Caki2 (cell line): ENCODE measurements around the gene CHPF2. TPM values are rescaled to one million over a fixed set of nuclear protein-coding genes. Genes with fewer than 3 reads are reported as not detected.

ENCODE experiments used
- DNase-seq: peaks from one replicate; pipeline ENCODE4 v3.0.0-alpha.2; 2015; ENCODE audit warnings: low read depth
- in situ Hi-C: cut with HindIII; loops from 2 replicates; pipeline ENCODE4 v1.10.0; 2016; ENCODE audit warnings: low sequenced_read_pairs, low pct_unique_long_range_greater_than_20kb, mixed read lengths
- total RNA-seq: library from RNA; depleted of rRNA; stranded (reverse); fragments of >200 nt; shearing (Covaris generic); gene quantifications from 2 replicates; pipeline ENCODE4 v1.2.3, GENCODE V29; 2014; ENCODE audit warnings: low replicate concordance

The CHPF2 gene
- total RNA-seq, 1 experiment from 2014 or later = 38.2 TPM

DNA sequence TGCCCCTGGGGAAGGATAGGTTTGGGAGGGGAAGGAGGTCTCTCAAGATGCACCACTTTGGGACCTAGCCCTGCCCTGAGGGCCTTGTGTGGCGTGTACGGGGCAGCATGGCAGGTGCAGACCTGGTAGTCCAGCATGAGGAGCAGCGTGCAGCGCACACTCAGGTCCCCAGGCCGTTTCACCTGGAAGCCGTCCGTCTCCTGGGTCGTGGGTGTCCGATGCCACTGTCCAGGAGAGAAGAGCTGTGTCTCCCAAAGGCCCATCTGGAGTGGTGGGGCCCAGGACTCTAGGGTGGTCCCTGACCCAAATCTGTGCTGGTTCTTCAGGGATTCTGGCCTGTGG lies 9.4 kb downstream of the CHPF2 start:
- in situ Hi-C loops = no loop called here
- no peak for DNase-seq

DNA sequence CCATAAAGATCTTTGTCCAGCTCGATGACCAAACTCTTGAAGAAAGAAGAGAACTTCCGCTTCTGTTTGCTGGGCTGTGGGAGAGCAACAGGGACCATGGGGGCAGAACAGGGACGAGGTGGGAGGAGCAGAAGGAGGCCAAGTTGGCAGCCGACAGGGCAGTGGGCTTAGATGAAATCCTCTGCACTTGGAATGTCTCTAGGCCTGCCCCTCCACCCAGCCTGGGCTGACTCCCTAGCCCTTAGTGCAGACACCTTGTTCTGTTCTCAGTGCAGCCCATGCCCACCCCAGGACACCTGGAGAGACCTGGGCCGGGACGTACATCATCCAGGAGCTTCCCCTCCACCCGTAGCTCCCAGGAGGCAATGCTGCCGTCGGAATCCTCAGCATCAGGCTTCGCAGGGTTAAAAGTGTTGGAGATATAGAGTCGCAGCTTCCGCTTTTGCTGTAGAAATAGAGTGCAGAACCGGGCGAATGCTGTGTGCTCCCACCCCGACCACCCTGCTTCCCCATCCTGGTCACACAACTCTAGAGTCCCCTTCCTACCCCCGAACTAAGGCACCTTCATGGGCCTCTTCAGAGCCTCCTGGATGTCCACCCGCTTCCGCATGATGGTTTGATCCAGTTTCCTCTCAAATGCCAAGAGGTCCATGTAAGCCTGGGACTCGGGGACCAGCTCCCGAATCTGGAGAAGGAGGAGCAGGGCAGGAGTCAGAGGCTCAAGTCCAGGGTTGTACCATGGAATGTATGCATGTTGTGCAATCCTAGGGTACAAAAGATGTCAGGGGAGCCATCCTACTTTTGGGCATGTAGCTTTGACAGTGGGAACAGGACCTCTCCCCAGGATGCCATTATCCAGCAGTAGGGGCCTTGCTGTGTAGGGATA lies 10.1 kb downstream of the CHPF2 start:
- no peak for DNase-seq
- in situ Hi-C loops = no loop called here

GRCh38 chr7:151243045-151243349 lies 10.7 kb downstream of the CHPF2 start:
- in situ Hi-C loops = no loop called here

GRCh38 chr7:151243408-151244195 lies 11.3 kb downstream of the CHPF2 start:
- in situ Hi-C loops = no loop called here
- DNase-seq = no peak

More at GRCh38 chr7:151243045-151243349, 10.7 kb downstream of the CHPF2 start:
- no peak for DNase-seq

GRCh38 chr7:151244196-151244840 lies 12.0 kb downstream of the CHPF2 start:
- no peak for DNase-seq
- in situ Hi-C loops = no loop called here

DNA sequence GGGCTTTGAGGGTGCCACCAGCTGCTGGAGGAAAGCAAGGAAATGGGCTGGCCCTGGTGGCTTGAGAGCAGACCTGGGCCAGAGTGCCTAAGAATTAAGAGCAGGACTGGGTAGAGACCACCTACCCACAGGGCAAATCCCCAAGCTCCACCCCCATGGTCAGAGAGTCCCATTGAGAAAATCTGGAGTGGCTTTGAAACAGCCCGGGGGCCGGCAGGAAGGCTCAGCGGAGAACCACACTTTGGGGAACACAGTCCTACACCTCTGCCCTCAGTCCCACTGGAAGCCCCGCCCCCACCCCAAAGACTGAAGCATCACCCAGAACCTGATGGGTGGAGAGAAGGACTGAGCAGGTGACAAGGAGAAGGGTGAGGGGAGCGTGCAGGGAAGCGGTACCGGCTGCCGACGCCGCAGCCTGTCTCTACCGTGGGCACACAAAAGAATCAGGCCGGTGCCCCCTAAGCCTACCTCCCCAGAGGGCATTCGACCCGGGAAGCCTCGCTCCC lies 12.6 kb downstream of the CHPF2 start:
- in situ Hi-C loops = no loop called here
- no peak for DNase-seq

DNA sequence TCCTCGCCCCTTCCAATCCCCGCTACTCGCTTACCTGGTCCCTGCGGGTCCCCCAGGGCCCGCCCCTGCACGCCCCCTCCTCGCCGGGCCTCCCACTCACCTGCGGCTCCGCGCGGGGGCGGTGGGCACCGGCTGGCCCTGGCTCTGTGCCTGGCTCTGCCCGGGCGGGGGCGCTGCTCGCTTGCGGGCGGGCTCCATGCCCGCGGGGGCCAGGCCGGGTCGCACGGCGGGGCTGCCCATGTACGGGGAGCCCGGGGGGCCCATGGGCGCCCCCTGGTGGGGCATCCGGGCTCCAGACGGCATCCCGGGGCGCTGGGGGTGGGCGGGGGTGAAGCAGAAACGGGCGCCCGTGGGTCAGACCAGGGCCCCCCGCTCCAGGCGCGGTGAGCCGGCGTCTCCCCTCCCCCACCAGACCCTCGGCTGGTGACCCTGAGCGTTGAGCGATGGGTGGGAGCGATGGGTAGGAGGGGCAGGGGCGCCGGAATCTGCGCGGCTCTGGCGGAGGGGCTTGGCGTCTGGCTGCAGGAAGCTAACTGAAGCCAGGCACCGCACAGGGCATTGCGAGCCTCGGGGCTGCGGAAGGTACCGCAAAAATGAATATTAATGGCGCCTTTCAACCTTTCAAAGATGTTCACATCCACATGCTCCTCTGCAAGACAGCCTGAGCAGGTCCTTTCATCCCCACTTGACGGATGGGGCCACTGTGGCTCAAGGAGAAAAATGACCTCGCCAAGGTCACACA lies 13.2 kb downstream of the CHPF2 start:
- in situ Hi-C loops = no loop called here
- no peak for DNase-seq

- in situ Hi-C loops = no loop called here
Measured at GRCh38 chr7:151246102-151246850, 14.0 kb downstream of the CHPF2 start.

GRCh38 chr7:151246851-151247580 lies 14.7 kb downstream of the CHPF2 start:
- no peak for DNase-seq

More at GRCh38 chr7:151246102-151246850, 14.0 kb downstream of the CHPF2 start:
- DNase-seq = no peak

DNA sequence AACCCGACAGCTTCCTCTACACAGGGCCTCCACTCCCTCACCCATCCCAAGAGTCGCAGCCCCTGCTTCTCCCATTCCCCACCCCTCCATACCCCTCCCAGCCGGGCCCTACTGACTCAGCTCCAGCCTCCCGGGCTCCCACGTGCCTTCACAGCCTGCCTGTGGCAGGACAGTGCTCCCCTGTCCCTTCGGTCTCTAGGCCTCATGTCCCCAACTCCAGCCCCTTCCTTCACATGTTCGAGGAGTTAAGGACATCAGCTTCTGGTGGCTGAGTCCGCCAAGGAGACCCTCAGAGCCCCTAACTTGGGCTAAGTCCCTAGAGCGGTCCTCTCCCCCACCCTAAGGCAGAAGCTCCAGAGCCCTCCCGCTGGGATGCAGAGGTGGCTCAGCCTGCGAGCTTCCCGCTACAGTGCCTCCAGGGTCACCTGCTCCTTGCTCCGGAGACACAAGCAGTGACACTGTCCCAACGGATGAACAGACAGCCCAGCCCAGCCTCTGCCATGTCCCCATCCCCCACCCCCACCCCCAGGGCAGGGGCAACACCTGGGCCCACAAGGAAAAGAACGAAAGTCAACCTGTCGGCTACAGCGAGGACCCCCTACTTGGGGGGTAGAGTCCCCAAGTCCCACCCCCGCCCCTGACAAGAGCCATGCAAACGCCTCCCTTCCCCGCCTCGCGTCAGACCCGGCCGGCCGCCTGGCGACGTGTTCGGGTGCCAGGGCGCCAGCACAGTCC lies 15.5 kb downstream of the CHPF2 start:
- in situ Hi-C loops = no loop called here
- DNase-seq = peak; percentile 49

More at GRCh38 chr7:151246851-151247580, 14.7 kb downstream of the CHPF2 start:
- in situ Hi-C loops = no loop called here

DNA sequence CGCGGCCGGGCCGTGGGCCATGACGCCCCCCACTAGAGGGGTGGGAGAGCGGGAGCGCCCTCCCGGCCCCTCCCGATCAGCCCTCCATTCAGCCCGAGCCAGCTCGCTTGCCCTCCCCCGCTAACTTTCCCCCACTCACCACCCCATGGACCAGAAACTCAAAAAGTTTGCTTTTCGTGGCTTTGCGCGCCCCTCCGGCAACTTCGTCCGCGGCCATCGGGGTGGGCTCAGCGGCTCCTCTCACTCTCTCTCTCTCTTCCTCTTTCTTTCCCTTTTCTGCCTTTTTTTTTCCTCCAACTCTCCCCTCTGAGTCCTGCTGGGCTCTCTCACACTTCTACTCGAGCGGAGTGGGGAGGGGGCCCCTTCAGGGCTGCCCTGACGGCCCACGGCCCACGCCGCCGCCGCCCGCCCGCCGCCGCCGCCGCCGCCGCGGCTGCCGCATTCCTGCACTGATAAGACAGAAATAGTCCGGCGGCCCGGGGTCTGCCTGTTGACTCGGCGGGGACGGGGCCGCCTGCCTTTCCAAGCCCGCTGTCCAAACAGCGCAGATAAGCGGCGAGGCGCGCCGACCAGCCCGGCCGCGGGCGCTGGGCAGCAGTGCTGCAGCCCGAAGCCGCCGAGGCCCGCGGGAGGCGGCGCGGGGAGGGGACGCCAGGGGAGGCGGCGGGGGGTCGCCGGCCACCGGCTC lies 16.2 kb downstream of the CHPF2 start, which contains the start of gene SMARCD3:
SMARCD3 (minus strand) TSS at position 349 of the 688 bp plus-strand sequence; CDS start at position 217, 132 bp downstream.
- in situ Hi-C loops = no loop called here
- DNase-seq = peak; percentile 56

DNA sequence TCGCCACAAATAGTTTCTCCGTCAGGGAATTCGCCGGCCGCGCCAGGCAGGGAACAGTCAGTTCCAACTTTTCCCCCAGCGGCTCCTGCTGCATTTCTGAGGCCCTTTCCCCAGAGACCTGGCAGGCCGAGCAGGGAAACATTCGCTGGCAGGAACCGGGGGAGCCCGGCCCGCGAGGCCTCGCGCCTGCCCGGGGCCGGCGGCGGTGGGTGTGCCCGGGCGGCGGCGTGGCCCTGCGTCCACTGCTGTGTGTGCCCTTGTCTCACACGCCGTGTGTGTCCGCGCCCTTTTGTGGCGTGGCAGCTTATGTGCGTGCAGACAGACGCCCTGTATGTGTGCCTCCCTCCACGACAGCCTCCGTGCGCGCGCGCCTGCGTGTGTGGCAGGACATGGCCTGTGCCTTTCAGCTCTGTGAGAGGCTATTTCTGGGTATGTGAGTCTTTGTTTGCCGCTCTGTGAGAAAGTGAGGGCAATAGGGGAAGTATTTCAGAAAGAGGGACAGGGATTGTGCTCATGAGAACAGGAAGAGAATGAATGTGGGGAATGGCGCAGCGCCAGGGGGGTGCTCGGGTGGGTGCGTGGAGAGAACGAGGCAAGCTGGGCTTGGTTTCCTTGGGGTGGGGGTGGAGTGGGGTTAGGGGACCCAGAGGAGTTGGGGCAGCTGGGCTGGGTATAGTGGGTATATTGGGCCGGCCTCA lies 16.9 kb downstream of the CHPF2 start:
- peak; percentile 66 for DNase-seq
- in situ Hi-C loops = no loop called here

GRCh38 chr7:151249732-151250072 lies 17.4 kb downstream of the CHPF2 start:
- in situ Hi-C loops = no loop called here
- peak; percentile 61 for DNase-seq

- DNase-seq = no peak
- in situ Hi-C loops = no loop called here
Measured at GRCh38 chr7:151250181-151251132, 18.2 kb downstream of the CHPF2 start.
